ENCODE data around the gene THSD7A. TPM values are rescaled to one million over a fixed set of nuclear protein-coding genes. Genes with fewer than 3 reads are reported as not detected.

Gene THSD7A
- total and polyA plus RNA-seq, 2 donors from 2014 or later, result 5.1 to 24.3 TPM

GRCh38 chr7:11848251-11848650, 16.3 kb upstream of the THSD7A start:
- H3K36me3 ChIP-seq (ENCODE audit: control insufficient read depth in 2 of 3, insufficient read depth in 3 of 3, low read length in 3 of 3), result no peaks in the 10 kb centered on the region
- H3K27me3 ChIP-seq (ENCODE audit: control insufficient read depth, insufficient read depth, low read length), result no peaks in the 10 kb centered on the region
- H3K4me3 ChIP-seq (ENCODE audit: low read length in 3 of 3), result no peak overlapping the region
- no peaks in the 10 kb centered on the region for H3K9me3 ChIP-seq (ENCODE audit: control insufficient read depth in 2 of 3, insufficient read depth in 1 of 3, low read length in 3 of 3)
- FAIRE-seq (no peak), DNase-seq (no peak)
- TF ChIP-seq CTCF (IDR thresholded peaks at IDR 0.05; ENCODE audit: borderline replicate concordance, extremely low read depth, insufficient read depth), result no peak
- intact Hi-C loops (cut with DNase I), result no loop called here
- no peak overlapping the region for H3K9ac ChIP-seq (ENCODE audit: low read length in 3 of 3)
- no peak overlapping the region for H3K27ac ChIP-seq (ENCODE audit: low read depth in 2 of 2, low read length in 2 of 2)
- no peaks in the 10 kb centered on the region for H3K4me1 ChIP-seq (ENCODE audit: control insufficient read depth in 2 of 3, insufficient read depth in 2 of 3, low read depth in 1 of 3, low read length in 3 of 3)

- H3K9ac ChIP-seq (ENCODE audit: low read length in 3 of 3), result no peak overlapping the region
- no peak for FAIRE-seq
- no peaks in the 10 kb centered on the region for H3K9me3 ChIP-seq (ENCODE audit: control insufficient read depth in 2 of 3, insufficient read depth in 1 of 3, low read length in 3 of 3)
- TF ChIP-seq CTCF (IDR thresholded peaks at IDR 0.05; ENCODE audit: borderline replicate concordance, extremely low read depth, insufficient read depth), result no peak
- H3K36me3 ChIP-seq (ENCODE audit: control insufficient read depth in 2 of 3, insufficient read depth in 3 of 3, low read length in 3 of 3), result no peaks in the 10 kb centered on the region
- no peak overlapping the region for H3K27ac ChIP-seq (ENCODE audit: low read depth in 2 of 2, low read length in 2 of 2)
- intact Hi-C loops (cut with DNase I), result no loop called here
- H3K27me3 ChIP-seq (ENCODE audit: control insufficient read depth, insufficient read depth, low read length), result no peaks in the 10 kb centered on the region
- peak in 1 of 5 donors; percentile 39 for DNase-seq
- no peak overlapping the region for H3K4me3 ChIP-seq (ENCODE audit: low read length in 3 of 3)
- H3K4me1 ChIP-seq (ENCODE audit: control insufficient read depth in 2 of 3, insufficient read depth in 2 of 3, low read depth in 1 of 3, low read length in 3 of 3), result no peaks in the 10 kb centered on the region
Measured at GRCh38 chr7:11847336-11847735, 15.3 kb upstream of the THSD7A start.

- Histone ChIP-seq H3K36me3 (ENCODE audit: control insufficient read depth in 2 of 3, insufficient read depth in 3 of 3, low read length in 3 of 3) (no peaks in the 10 kb centered on the region), H3K4me3 (ENCODE audit: low read length in 3 of 3) (no peak overlapping the region), H3K4me1 (ENCODE audit: control insufficient read depth in 2 of 3, insufficient read depth in 2 of 3, low read depth in 1 of 3, low read length in 3 of 3) (no peaks in the 10 kb centered on the region), H3K9me3 (ENCODE audit: control insufficient read depth in 2 of 3, insufficient read depth in 1 of 3, low read length in 3 of 3) (no peaks in the 10 kb centered on the region), H3K9ac (ENCODE audit: low read length in 3 of 3) (no peak overlapping the region), H3K27ac (ENCODE audit: low read depth in 2 of 2, low read length in 2 of 2) (no peak overlapping the region), H3K27me3 (ENCODE audit: control insufficient read depth, insufficient read depth, low read length) (no peaks in the 10 kb centered on the region)
- FAIRE-seq (no peak), DNase-seq (no peak)
- intact Hi-C loops (cut with DNase I), result no loop called here
- no peak for TF ChIP-seq CTCF (IDR thresholded peaks at IDR 0.05; ENCODE audit: borderline replicate concordance, extremely low read depth, insufficient read depth)
Measured at GRCh38 chr7:11846361-11846955, 14.5 kb upstream of the THSD7A start.
